OCI-LY7 (cell line): ENCODE data around the gene MEOX1. TPM values are rescaled to one million over a fixed set of nuclear protein-coding genes. Genes with fewer than 3 reads are reported as not detected.

ENCODE experiments used
- BruUV-seq: library from RNA; stranded (reverse); fragments of 400-500 nt; replicated peaks from 2 replicates; lab custom pipeline; 2021; lab: Mats Ljungman, UMichigan
- CTCF ChIA-PET: fragments of 300-600 bp; sonication (Branson Sonifier 250); formaldehyde crosslinking; loops from one replicate; lab custom pipeline; 2022; ENCODE audit warnings: antibody characterized with exemption; ENCODE audit not compliant: unreplicated experiment; lab: Charles Lee
- POLR2A ChIA-PET: fragments of 300-600 bp; sonication (Branson Sonifier 250); formaldehyde crosslinking; loops from one replicate; lab custom pipeline; 2022; ENCODE audit warnings: antibody characterized with exemption; lab: Charles Lee
- DNase-seq: peaks from one replicate; pipeline ENCODE4 v3.0.0-alpha.2; 2015; ENCODE audit warnings: low spot score
- H2AFZ ChIP-seq: fragments of 200-600 bp; sonication (generic), shearing (Covaris generic); 2 replicates; pipeline ENCODE4 v1.6.1; 2014; ENCODE audit warnings: mild to moderate bottlenecking, antibody characterized with exemption, low read length, moderate library complexity
- H3K27ac ChIP-seq: fragments of 200-600 bp; sonication (generic); 2 replicates; pipeline ENCODE4 v1.5.1; 2014; ENCODE audit warnings: mixed run types, low read depth, mild to moderate bottlenecking, moderate library complexity, low read length, inconsistent platforms; ENCODE audit not compliant: poor library complexity, severe bottlenecking
- H3K36me3 ChIP-seq: fragments of 200-600 bp; sonication (generic); 2 replicates; pipeline ENCODE4 v1.6.1; 2014; ENCODE audit warnings: mild to moderate bottlenecking, antibody characterized with exemption, low read length, moderate library complexity, mixed read lengths; ENCODE audit not compliant: insufficient read depth
- H3K4me1 ChIP-seq: fragments of 200-600 bp; sonication (generic); 2 replicates; pipeline ENCODE4 v1.5.1; 2014; ENCODE audit warnings: mild to moderate bottlenecking, low read length; ENCODE audit not compliant: insufficient read depth, poor library complexity, severe bottlenecking
- H3K4me2 ChIP-seq: fragments of 200-600 bp; sonication (generic); 2 replicates; pipeline ENCODE4 v1.6.1; 2014; ENCODE audit warnings: mild to moderate bottlenecking, low read length
- H3K4me3 ChIP-seq: fragments of 200-600 bp; sonication (generic); 2 replicates; pipeline ENCODE4 v1.5.1; 2014; ENCODE audit warnings: mild to moderate bottlenecking, low read depth, low read length; ENCODE audit not compliant: poor library complexity, severe bottlenecking
- H3K79me2 ChIP-seq: fragments of 200-600 bp; sonication (generic); 2 replicates; pipeline ENCODE4 v1.6.1; 2016; ENCODE audit warnings: low read depth, mild to moderate bottlenecking, low read length, moderate library complexity, mixed read lengths; ENCODE audit not compliant: insufficient read depth
- H3K9me2 ChIP-seq: fragments of 200-600 bp; sonication (generic); 2 replicates; pipeline ENCODE4 v1.6.1; 2016; ENCODE audit warnings: mild to moderate bottlenecking, low read length, mixed read lengths; ENCODE audit not compliant: insufficient read depth
- H3K9me3 ChIP-seq: fragments of 200-600 bp; sonication (generic); 2 replicates; pipeline ENCODE4 v1.6.1; 2014; ENCODE audit warnings: mild to moderate bottlenecking, mixed run types, low read length, mixed read lengths
- H4K20me1 ChIP-seq: fragments of 200-600 bp; sonication (generic); 2 replicates; pipeline ENCODE4 v1.6.1; 2014; ENCODE audit warnings: mild to moderate bottlenecking, antibody characterized with exemption, low read length, moderate library complexity, mixed read lengths; ENCODE audit not compliant: insufficient read depth
- CTCF ChIP-seq: fragments of 200-600 bp; sonication (generic); conservative IDR thresholded peaks from 2 replicates; pipeline ENCODE4 v1.5.1; 2014; ENCODE audit warnings: mild to moderate bottlenecking, antibody characterized with exemption, low read length, moderate library complexity, mixed read lengths
- EZH2phosphoT487 ChIP-seq: fragments of 200-600 bp; sonication (generic); IDR thresholded peaks from 2 replicates; pipeline ENCODE4 v1.6.1; 2018; ENCODE audit warnings: low read depth, borderline replicate concordance, mild to moderate bottlenecking, mixed run types, antibody characterized with exemption, low read length, moderate library complexity, mixed read lengths
- intact Hi-C: fragments of 100-400 bp; cut with micrococcal nuclease; formaldehyde crosslinking; loops from one replicate; pipeline ENCODE4 v1.10.0; 2022; ENCODE audit not compliant: unreplicated experiment
- small RNA-seq: library from RNA; depleted of rRNA; stranded (forward); fragments of <200 nt; gene quantifications from one replicate; pipeline ENCODE3, GENCODE V24; 2014
- total RNA-seq, 2 experiments: library from RNA; depleted of rRNA in 1 of 2; stranded (reverse); fragments of >200 nt in 1 of 2; shearing (Covaris generic) in 1 of 2; gene quantifications; 2 replicates each; pipeline ENCODE4 v1.2.3, GENCODE V29; 2014 to 2022

Gene MEOX1
- total RNA-seq, 2 experiments from 2014 or later, result not detected

GRCh38 chr17:43591779-43592562 is 69.8 kb downstream of the MEOX1 start:
- H3K79me2 ChIP-seq, result no peaks in the 10 kb centered on the region
- peaks cover 2% of the 10 kb centered on the region for H3K4me1 ChIP-seq
- H3K4me2 ChIP-seq, result no peak overlapping the region
- no peaks in the 10 kb centered on the region for H4K20me1 ChIP-seq
- H2AFZ ChIP-seq, result no peak overlapping the region
- intact Hi-C loops, result no loop called here
- TF ChIP-seq EZH2phosphoT487 (no peak), CTCF (no peak)
- BruUV-seq, result no TSS peak
- ChIA-PET CTCF (no interaction called here), POLR2A (no interaction called here)
- no peak overlapping the region for H3K27ac ChIP-seq
- no peak overlapping the region for H3K4me3 ChIP-seq
- H3K9me3 ChIP-seq, result no peaks in the 10 kb centered on the region
- H3K36me3 ChIP-seq, result no peaks in the 10 kb centered on the region
- no peaks in the 10 kb centered on the region for H3K9me2 ChIP-seq
- DNase-seq, result no peak

GRCh38 chr17:43591001-43591400 is 70.7 kb downstream of the MEOX1 start:
- H3K9me3 ChIP-seq, result no peaks in the 10 kb centered on the region
- no peak for TF ChIP-seq CTCF
- TF ChIP-seq EZH2phosphoT487, result no peak
- ChIA-PET POLR2A (no interaction called here), CTCF (no interaction called here)
- H3K36me3 ChIP-seq, result no peaks in the 10 kb centered on the region
- no peak overlapping the region for H3K4me3 ChIP-seq
- DNase-seq, result no peak
- H3K4me2 ChIP-seq, result no peak overlapping the region
- H3K4me1 ChIP-seq, result peaks cover 2% of the 10 kb centered on the region
- intact Hi-C loops, result no loop called here
- H4K20me1 ChIP-seq, result no peaks in the 10 kb centered on the region
- H3K9me2 ChIP-seq, result no peaks in the 10 kb centered on the region
- no TSS peak for BruUV-seq
- H3K79me2 ChIP-seq, result no peaks in the 10 kb centered on the region
- H3K27ac ChIP-seq, result no peak overlapping the region
- H2AFZ ChIP-seq, result no peak overlapping the region

Small RNA genes within 50 kb of the gene (small RNA-seq; reads per million reads assigned to genes)
- gene RF00017, result not detected

Other genes starting within 250 kb of the MEOX1 start
- 32.4 and 37.0 TPM in 2 replicates for gene DHX8, start 177.9 kb downstream of the MEOX1 start, total RNA-seq (2014; rRNA removed; shearing (Covaris generic))
- gene DHX8, start 177.9 kb downstream of the MEOX1 start, total RNA-seq (2022), result 48.3 and 65.4 TPM in 2 replicates
- gene ETV4, start 115.6 kb downstream of the MEOX1 start, total RNA-seq (2014; rRNA removed; shearing (Covaris generic)), result not detected in 2 replicates
- not detected in 2 replicates for gene ETV4, start 115.6 kb downstream of the MEOX1 start, total RNA-seq (2022)
- not detected in 2 replicates for gene SOST, start 96.9 kb upstream of the MEOX1 start, total RNA-seq (2014; rRNA removed; shearing (Covaris generic))
- gene SOST, start 96.9 kb upstream of the MEOX1 start, total RNA-seq (2022), result not detected in 2 replicates
- 3.0 and 9.0 TPM in 2 replicates for gene DUSP3, start 117.1 kb upstream of the MEOX1 start, total RNA-seq (2014; rRNA removed; shearing (Covaris generic))
- gene DUSP3, start 117.1 kb upstream of the MEOX1 start, total RNA-seq (2022), result 6.9 and 9.8 TPM in 2 replicates
- not detected in 2 replicates for gene CFAP97D1, start 118.5 kb upstream of the MEOX1 start, total RNA-seq (2014; rRNA removed; shearing (Covaris generic))
- not detected in 2 replicates for gene CFAP97D1, start 118.5 kb upstream of the MEOX1 start, total RNA-seq (2022)
- gene MPP3, start 171.2 kb upstream of the MEOX1 start, total RNA-seq (2014; rRNA removed; shearing (Covaris generic)), result not detected in 2 replicates
- gene MPP3, start 171.2 kb upstream of the MEOX1 start, total RNA-seq (2022), result not detected in 2 replicates
- not detected in 2 replicates for gene CD300LG, start 185.3 kb upstream of the MEOX1 start, total RNA-seq (2014; rRNA removed; shearing (Covaris generic))
- gene CD300LG, start 185.3 kb upstream of the MEOX1 start, total RNA-seq (2022), result not detected in 2 replicates
- gene MPP2, start 245.6 kb upstream of the MEOX1 start, total RNA-seq (2014; rRNA removed; shearing (Covaris generic)), result 0.16 and 0.39 TPM in 2 replicates
- gene MPP2, start 245.6 kb upstream of the MEOX1 start, total RNA-seq (2022), result 0.63 and 0.67 TPM in 2 replicates